KMS-11 (cell line): ENCODE data around the gene INHBB.

Experiments used
- H2AFZ ChIP-seq: fragments of 200-600 bp; sonication (generic); 2 replicates; pipeline ENCODE4 v1.6.1; 2016; ENCODE audit warnings: antibody characterized with exemption, mixed run types, low read depth
- H3K27ac ChIP-seq: fragments of 200-600 bp; sonication (generic); 2 replicates; pipeline ENCODE4 v1.6.1; 2016; ENCODE audit warnings: mild to moderate bottlenecking, mixed run types
- H3K27me3 ChIP-seq: fragments of 200-600 bp; sonication (generic); 2 replicates; pipeline ENCODE4 v1.6.1; 2017; ENCODE audit warnings: mild to moderate bottlenecking, low read depth, mixed run types, moderate library complexity; ENCODE audit not compliant: insufficient read depth
- H3K36me3 ChIP-seq: fragments of 200-600 bp; sonication (generic); 2 replicates; pipeline ENCODE4 v1.6.1; 2017; ENCODE audit warnings: mild to moderate bottlenecking, mixed run types; ENCODE audit not compliant: insufficient read depth
- H3K4me1 ChIP-seq: fragments of 200-600 bp; sonication (generic); 2 replicates; pipeline ENCODE4 v1.6.1; 2016; ENCODE audit warnings: mild to moderate bottlenecking, low read depth, mixed run types; ENCODE audit not compliant: poor library complexity, severe bottlenecking
- H3K4me2 ChIP-seq: fragments of 200-600 bp; sonication (generic); 2 replicates; pipeline ENCODE4 v1.7.0; 2016; ENCODE audit warnings: mild to moderate bottlenecking, mixed run types
- H3K4me3 ChIP-seq: fragments of 200-600 bp; sonication (generic); IDR thresholded peaks from 2 replicates; pipeline ENCODE4 v1.6.1; 2017; ENCODE audit warnings: low read depth, low read length, mixed read lengths; ENCODE audit not compliant: insufficient read depth
- H3K79me2 ChIP-seq: fragments of 200-600 bp; sonication (generic); 2 replicates; pipeline ENCODE4 v1.6.1; 2016; ENCODE audit warnings: low read depth, mixed run types; ENCODE audit not compliant: insufficient read depth
- H3K9ac ChIP-seq: fragments of 200-600 bp; sonication (generic); 2 replicates; pipeline ENCODE4 v1.6.1; 2016; ENCODE audit warnings: mild to moderate bottlenecking, mixed run types
- H4K20me1 ChIP-seq: fragments of 200-600 bp; sonication (generic); 2 replicates; pipeline ENCODE4 v1.6.1; 2016; ENCODE audit warnings: mild to moderate bottlenecking, mixed run types; ENCODE audit not compliant: insufficient read depth
- TF ChIP-seq, protein P1 (sequence below): fragments of 200-600 bp; sonication (generic); conservative IDR thresholded peaks from 2 replicates; pipeline ENCODE4 v1.6.1; 2017; ENCODE audit warnings: low read depth, mild to moderate bottlenecking, antibody characterized with exemption, low read length, moderate library complexity, mixed read lengths

Gene INHBB

DNA sequence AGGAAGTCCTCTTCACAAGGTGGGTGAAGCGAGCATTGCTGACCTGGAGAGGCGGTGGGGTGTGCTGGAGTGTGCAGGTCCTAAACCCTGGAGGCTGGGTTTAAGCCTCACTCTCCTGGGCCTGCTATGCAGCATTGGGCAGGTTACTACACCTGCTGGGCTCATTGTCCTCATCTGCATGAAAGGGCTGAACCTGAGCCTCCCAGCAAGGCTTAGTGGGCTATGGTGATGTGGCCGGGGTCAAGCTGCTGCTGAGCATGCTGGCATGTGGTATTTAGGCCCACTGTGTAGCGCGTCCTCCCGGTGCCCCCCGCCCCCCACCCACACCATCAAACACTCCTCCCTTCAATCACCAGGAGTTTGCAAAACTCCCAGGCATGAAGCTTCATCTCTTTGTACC, 37.3 kb downstream of the INHBB start:
- Histone ChIP-seq H3K27ac (no peak overlapping the region), H2AFZ (no peak overlapping the region), H3K4me2 (no peak overlapping the region), H3K79me2 (no peaks in the 10 kb centered on the region), H3K36me3 (no peaks in the 10 kb centered on the region), H3K9ac (no peak overlapping the region), H3K27me3 (no peaks in the 10 kb centered on the region), H3K4me1 (no peaks in the 10 kb centered on the region), H3K4me3 (no peak overlapping the region), H4K20me1 (no peaks in the 10 kb centered on the region)
- TF ChIP-seq, protein P1, sequence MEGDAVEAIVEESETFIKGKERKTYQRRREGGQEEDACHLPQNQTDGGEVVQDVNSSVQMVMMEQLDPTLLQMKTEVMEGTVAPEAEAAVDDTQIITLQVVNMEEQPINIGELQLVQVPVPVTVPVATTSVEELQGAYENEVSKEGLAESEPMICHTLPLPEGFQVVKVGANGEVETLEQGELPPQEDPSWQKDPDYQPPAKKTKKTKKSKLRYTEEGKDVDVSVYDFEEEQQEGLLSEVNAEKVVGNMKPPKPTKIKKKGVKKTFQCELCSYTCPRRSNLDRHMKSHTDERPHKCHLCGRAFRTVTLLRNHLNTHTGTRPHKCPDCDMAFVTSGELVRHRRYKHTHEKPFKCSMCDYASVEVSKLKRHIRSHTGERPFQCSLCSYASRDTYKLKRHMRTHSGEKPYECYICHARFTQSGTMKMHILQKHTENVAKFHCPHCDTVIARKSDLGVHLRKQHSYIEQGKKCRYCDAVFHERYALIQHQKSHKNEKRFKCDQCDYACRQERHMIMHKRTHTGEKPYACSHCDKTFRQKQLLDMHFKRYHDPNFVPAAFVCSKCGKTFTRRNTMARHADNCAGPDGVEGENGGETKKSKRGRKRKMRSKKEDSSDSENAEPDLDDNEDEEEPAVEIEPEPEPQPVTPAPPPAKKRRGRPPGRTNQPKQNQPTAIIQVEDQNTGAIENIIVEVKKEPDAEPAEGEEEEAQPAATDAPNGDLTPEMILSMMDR: no peak

DNA sequence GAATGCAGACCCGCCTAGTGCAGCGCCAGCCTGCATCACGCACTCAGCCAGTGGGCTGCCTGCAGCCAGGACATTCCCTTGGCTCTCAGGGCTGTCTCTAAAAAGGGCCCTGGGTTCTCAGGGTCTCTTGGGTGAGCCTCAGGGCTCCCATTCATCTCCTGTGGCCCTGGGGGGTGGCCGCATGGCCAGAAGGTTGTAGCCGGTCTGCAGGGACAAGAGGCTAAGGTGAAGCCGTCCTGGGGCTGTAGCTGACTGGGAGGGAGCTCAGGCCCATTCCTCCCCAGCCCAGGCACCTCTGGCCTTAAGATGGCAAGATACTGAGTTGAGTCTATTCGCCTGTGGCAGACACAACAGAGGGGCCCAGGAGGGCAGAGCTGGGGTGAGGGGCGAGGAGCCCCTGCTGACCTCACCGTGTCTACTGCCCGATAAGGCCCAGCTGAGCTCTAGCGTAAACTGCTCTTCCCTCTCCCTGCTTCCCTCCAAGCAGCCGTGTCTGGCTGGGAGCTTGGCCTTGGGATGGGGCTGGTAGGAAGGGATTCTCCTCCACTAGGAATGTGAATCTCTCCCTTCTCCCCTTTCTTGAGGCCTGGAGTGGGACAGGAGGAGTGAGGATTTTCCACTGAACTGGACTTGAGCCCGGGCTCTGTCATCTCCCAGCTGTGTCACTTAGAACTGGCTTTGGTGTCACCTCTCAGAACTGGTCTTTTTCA, 37.9 kb downstream of the INHBB start:
- Histone ChIP-seq H3K36me3 (no peaks in the 10 kb centered on the region), H3K4me1 (no peaks in the 10 kb centered on the region), H2AFZ (no peak overlapping the region), H3K4me3 (no peak overlapping the region), H3K27ac (no peak overlapping the region), H3K4me2 (no peak overlapping the region), H3K9ac (no peak overlapping the region), H4K20me1 (no peaks in the 10 kb centered on the region), H3K79me2 (no peaks in the 10 kb centered on the region), H3K27me3 (no peaks in the 10 kb centered on the region)
- TF ChIP-seq, protein P1: no peak

DNA sequence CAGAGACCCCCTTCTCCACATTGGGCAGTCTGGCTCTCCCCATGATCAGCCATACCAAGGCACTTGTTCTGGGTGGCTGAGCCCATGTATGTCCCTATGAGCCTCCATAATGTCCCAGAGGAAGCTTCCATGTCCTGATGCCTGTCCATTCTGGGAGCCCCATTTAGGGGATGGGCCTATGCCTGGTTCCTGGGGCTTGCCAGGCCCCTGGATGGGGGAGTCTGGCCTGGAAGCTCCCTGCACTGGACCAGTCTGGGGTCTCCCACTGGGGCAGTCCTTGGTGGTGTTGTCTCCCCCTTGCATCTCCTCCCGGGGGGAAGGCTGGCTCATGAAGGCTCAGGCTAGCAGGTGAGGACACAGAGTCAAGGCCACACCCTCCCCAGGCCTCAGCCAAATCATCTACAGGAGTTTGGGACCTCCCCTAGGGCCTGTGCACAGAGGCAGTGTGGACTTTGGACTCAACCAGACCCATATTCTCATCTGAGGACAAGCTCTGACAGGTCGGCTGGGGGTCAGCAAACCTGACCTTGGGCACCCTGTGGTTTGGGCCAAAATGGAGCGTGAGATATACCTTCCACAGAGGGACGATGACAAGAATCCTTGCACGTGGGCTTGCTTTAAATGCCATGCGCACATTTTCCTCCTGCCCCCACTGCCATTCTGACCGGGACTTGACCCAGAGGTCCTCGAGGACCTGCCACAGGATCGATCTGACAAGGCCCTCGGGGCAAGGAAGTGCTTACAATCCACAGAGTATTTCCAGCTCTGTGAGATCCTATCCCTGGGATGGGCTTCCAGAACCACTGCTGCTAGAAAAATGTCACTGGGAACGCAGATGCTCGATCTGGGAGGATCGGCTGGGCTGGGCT, 38.8 kb downstream of the INHBB start:
- Histone ChIP-seq H3K9ac (no peak overlapping the region), H2AFZ (no peak overlapping the region), H4K20me1 (no peaks in the 10 kb centered on the region), H3K4me3 (no peak overlapping the region), H3K36me3 (no peaks in the 10 kb centered on the region), H3K27ac (no peak overlapping the region), H3K27me3 (no peaks in the 10 kb centered on the region), H3K79me2 (no peaks in the 10 kb centered on the region), H3K4me1 (no peaks in the 10 kb centered on the region), H3K4me2 (no peak overlapping the region)
- TF ChIP-seq, protein P1: no peak

DNA sequence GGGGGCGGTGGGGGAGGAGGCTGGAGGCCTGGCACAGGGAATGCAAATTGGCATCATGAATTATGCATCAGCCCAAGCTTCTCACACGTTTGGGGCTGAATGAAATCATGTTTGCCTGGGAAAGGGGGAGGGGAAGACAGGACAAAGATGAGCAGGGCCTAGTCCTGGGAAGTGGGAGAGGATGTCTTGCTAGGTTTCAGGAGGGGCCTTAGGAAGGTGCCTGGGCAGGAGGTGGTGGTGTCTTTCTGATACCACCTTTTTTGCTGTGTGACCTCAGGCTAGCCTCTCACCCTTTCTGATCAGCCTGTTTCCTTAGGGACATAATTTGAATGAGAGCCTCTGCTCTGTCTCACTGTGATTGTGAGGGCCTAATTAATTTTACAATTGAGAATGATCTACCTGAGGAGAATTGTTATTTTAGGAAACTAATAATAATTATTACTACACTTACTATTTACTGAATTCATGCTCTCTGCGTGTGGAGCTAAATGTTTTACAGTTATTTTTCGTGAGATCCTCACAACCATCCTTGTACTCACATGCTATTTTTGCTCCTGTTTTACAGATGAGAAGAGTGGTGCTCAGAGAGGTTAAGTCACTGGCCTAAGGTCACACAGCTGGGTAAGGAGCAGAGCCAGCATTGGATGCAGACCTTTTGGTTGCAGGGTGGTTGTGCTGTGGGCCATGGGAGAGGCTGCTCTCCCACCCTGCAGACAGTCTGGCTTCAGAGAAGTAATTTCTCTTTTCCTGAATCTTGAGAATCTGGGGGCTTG, 39.6 kb downstream of the INHBB start:
- no peak overlapping the region for H3K4me3 ChIP-seq
- H4K20me1 ChIP-seq: no peaks in the 10 kb centered on the region
- no peaks in the 10 kb centered on the region for H3K79me2 ChIP-seq
- TF ChIP-seq, protein P1: no peak
- no peak overlapping the region for H3K27ac ChIP-seq
- no peaks in the 10 kb centered on the region for H3K27me3 ChIP-seq
- H3K4me2 ChIP-seq: no peak overlapping the region
- no peaks in the 10 kb centered on the region for H3K36me3 ChIP-seq
- no peaks in the 10 kb centered on the region for H3K4me1 ChIP-seq
- H2AFZ ChIP-seq: no peak overlapping the region
- H3K9ac ChIP-seq: no peak overlapping the region
